ENCODE data around the gene IFNL4.

- no peak for TF ChIP-seq POLR2A (IDR thresholded peaks at IDR 0.05)
- TF ChIP-seq, protein P1, sequence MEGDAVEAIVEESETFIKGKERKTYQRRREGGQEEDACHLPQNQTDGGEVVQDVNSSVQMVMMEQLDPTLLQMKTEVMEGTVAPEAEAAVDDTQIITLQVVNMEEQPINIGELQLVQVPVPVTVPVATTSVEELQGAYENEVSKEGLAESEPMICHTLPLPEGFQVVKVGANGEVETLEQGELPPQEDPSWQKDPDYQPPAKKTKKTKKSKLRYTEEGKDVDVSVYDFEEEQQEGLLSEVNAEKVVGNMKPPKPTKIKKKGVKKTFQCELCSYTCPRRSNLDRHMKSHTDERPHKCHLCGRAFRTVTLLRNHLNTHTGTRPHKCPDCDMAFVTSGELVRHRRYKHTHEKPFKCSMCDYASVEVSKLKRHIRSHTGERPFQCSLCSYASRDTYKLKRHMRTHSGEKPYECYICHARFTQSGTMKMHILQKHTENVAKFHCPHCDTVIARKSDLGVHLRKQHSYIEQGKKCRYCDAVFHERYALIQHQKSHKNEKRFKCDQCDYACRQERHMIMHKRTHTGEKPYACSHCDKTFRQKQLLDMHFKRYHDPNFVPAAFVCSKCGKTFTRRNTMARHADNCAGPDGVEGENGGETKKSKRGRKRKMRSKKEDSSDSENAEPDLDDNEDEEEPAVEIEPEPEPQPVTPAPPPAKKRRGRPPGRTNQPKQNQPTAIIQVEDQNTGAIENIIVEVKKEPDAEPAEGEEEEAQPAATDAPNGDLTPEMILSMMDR (IDR thresholded peaks at IDR 0.05) = no peak
Measured at GRCh38 chr19:39207293-39207836, 41.3 kb downstream of the IFNL4 start.
